H9 (cell line): ENCODE results near the gene FHIT. TPM values are rescaled to one million over a fixed set of nuclear protein-coding genes. Genes with fewer than 3 reads are reported as not detected.

Experiments used
- DNase-seq: peaks from one replicate; pipeline ENCODE4 v3.0.0-alpha.2; 2017
- H2AFZ ChIP-seq: one replicate; pipeline ENCODE4 v1.6.1; 2013; ENCODE audit warnings: mild to moderate bottlenecking, low read length, control low read depth, moderate library complexity
- H2AK5ac ChIP-seq: 2 replicates; pipeline ENCODE4 v1.6.1; 2013; ENCODE audit warnings: low read length, control low read depth, mixed read lengths; ENCODE audit not compliant: insufficient read length
- H2BK120ac ChIP-seq: one replicate; pipeline ENCODE4 v1.6.1; 2013; ENCODE audit warnings: low read depth, mild to moderate bottlenecking, low read length, control low read depth, inconsistent platforms; ENCODE audit not compliant: poor library complexity, severe bottlenecking
- H2BK12ac ChIP-seq: 2 replicates; pipeline ENCODE4 v1.6.1; 2013; ENCODE audit warnings: low read length, control low read depth, mixed read lengths, low read depth; ENCODE audit not compliant: insufficient read length
- H2BK15ac ChIP-seq: 2 replicates; pipeline ENCODE4 v1.6.1; 2013; ENCODE audit warnings: low read depth, low read length, control low read depth
- H2BK20ac ChIP-seq: one replicate; pipeline ENCODE4 v1.6.1; 2013; ENCODE audit warnings: low read depth, mild to moderate bottlenecking, low read length, control low read depth, inconsistent platforms; ENCODE audit not compliant: poor library complexity, severe bottlenecking
- H2BK5ac ChIP-seq: 2 replicates; pipeline ENCODE4 v1.6.1; 2013; ENCODE audit warnings: low read length, control low read depth, mixed read lengths; ENCODE audit not compliant: insufficient read length
- H3K14ac ChIP-seq: 2 replicates; pipeline ENCODE4 v1.6.1; 2013; ENCODE audit warnings: low read length, control low read depth; ENCODE audit not compliant: insufficient read depth
- H3K18ac ChIP-seq: 2 replicates; pipeline ENCODE4 v1.6.1; 2013; ENCODE audit warnings: low read depth, mild to moderate bottlenecking, mixed read lengths, low read length, control low read depth; ENCODE audit not compliant: insufficient read length
- H3K23ac ChIP-seq: 2 replicates; pipeline ENCODE4 v1.6.1; 2013; ENCODE audit warnings: low read length, control low read depth, mixed read lengths, low read depth; ENCODE audit not compliant: insufficient read length
- H3K23me2 ChIP-seq: 2 replicates; pipeline ENCODE4 v1.6.1; 2013; ENCODE audit warnings: low read depth, mild to moderate bottlenecking, mixed read lengths, low read length, control low read depth; ENCODE audit not compliant: insufficient read length, poor library complexity, severe bottlenecking
- H3K27ac ChIP-seq: 2 replicates; pipeline ENCODE4 v1.5.1; 2013; ENCODE audit warnings: low read length, control low read depth, mixed read lengths, low read depth; ENCODE audit not compliant: insufficient read length
- H3K27me3 ChIP-seq: 2 replicates; pipeline ENCODE4 v1.6.1; 2013; ENCODE audit warnings: low read length, control low read depth, inconsistent platforms; ENCODE audit not compliant: insufficient read depth
- H3K4ac ChIP-seq: 2 replicates; pipeline ENCODE4 v1.6.1; 2013; ENCODE audit warnings: low read depth, mild to moderate bottlenecking, control low read depth, inconsistent platforms, low read length, moderate library complexity
- H3K4me1 ChIP-seq: 2 replicates; pipeline ENCODE4 v1.6.1; 2013; ENCODE audit warnings: low read length, control low read depth, inconsistent platforms; ENCODE audit not compliant: insufficient read depth
- H3K4me2 ChIP-seq: 2 replicates; pipeline ENCODE4 v1.6.1; 2013; ENCODE audit warnings: low read length, control low read depth, mixed read lengths; ENCODE audit not compliant: insufficient read length, insufficient read depth
- H3K56ac ChIP-seq: 2 replicates; pipeline ENCODE4 v1.6.1; 2013; ENCODE audit warnings: low read depth, mild to moderate bottlenecking, mixed read lengths, low read length, control low read depth; ENCODE audit not compliant: insufficient read length
- H3K79me1 ChIP-seq: 2 replicates; pipeline ENCODE4 v1.6.1; 2013; ENCODE audit warnings: low read depth, mild to moderate bottlenecking, moderate library complexity, low read length, control low read depth, inconsistent platforms; ENCODE audit not compliant: insufficient read depth, poor library complexity, severe bottlenecking
- H3K79me2 ChIP-seq: 2 replicates; pipeline ENCODE4 v1.6.1; 2013; ENCODE audit warnings: low read length, control low read depth, inconsistent platforms; ENCODE audit not compliant: insufficient read depth
- H3K9ac ChIP-seq: 2 replicates; pipeline ENCODE4 v1.6.1; 2013; ENCODE audit warnings: low read length, control low read depth, mixed read lengths; ENCODE audit not compliant: insufficient read length; ENCODE audit errors: extremely low read depth
- H3K9me3 ChIP-seq: one replicate; pipeline ENCODE4 v1.6.1; 2013; ENCODE audit warnings: low read depth, low read length, inconsistent platforms; ENCODE audit not compliant: control insufficient read depth
- H3T11ph ChIP-seq: one replicate; pipeline ENCODE4 v1.6.1; 2013; ENCODE audit warnings: mild to moderate bottlenecking, low read length, control low read depth, inconsistent platforms
- H4K20me1 ChIP-seq: one replicate; pipeline ENCODE4 v1.6.1; 2013; ENCODE audit not compliant: control insufficient read depth, insufficient read length, insufficient read depth
- H4K5ac ChIP-seq: 2 replicates; pipeline ENCODE4 v1.6.1; 2013; ENCODE audit warnings: low read depth, mild to moderate bottlenecking, mixed read lengths, low read length, control low read depth; ENCODE audit not compliant: insufficient read length
- H4K8ac ChIP-seq: replicated peaks from 2 replicates; pipeline ENCODE4 v1.6.1; 2013; ENCODE audit warnings: low read length, control low read depth, mixed read lengths, low read depth; ENCODE audit not compliant: insufficient read length
- H4K91ac ChIP-seq: 2 replicates; pipeline ENCODE4 v1.6.1; 2013; ENCODE audit warnings: low read depth, mild to moderate bottlenecking, moderate library complexity, mixed read lengths, low read length, control low read depth; ENCODE audit not compliant: insufficient read length
- H3K27ac Mint-ChIP-seq, 3 experiments: 2 replicates in 2 of 3; 3 replicates in 1 of 3; pipeline ENCODE4 v1.8.0; 2020 to 2021; ENCODE audit warnings: mixed read lengths in 3 of 3, mild to moderate bottlenecking in 1 of 3, moderate library complexity in 1 of 3
- H3K27me3 Mint-ChIP-seq: 2 replicates; pipeline ENCODE4 v1.8.0; 2021; ENCODE audit warnings: low read depth, mild to moderate bottlenecking, moderate library complexity, mixed read lengths
- H3K36me3 Mint-ChIP-seq, 3 experiments: 2 replicates in 2 of 3; 3 replicates in 1 of 3; pipeline ENCODE4 v1.8.0; 2020 to 2021; ENCODE audit warnings: low read depth in 3 of 3, mixed read lengths in 3 of 3; ENCODE audit not compliant: insufficient read depth in 1 of 3
- H3K4me1 Mint-ChIP-seq, 2 experiments: 2 replicates each; pipeline ENCODE4 v1.8.0; 2020; ENCODE audit warnings: mixed read lengths in 2 of 2
- H3K4me3 Mint-ChIP-seq, 2 experiments: 2 replicates in 1 of 2; 3 replicates in 1 of 2; pipeline ENCODE4 v1.8.0; 2020 to 2021; ENCODE audit warnings: mild to moderate bottlenecking in 2 of 2, mixed read lengths in 2 of 2, moderate library complexity in 1 of 2
- H3K9me3 Mint-ChIP-seq, 2 experiments: 2 replicates in 1 of 2; 3 replicates in 1 of 2; pipeline ENCODE4 v1.8.0; 2020; ENCODE audit warnings: mild to moderate bottlenecking in 2 of 2, mixed read lengths in 2 of 2, moderate library complexity in 1 of 2
- WGBS: extraction: QIAGEN DNeasy Blood & Tissue Kit; methylation state at CpG from one replicate; pipeline ENCODE4 v1.1.7; 2013; ENCODE audit warnings: missing lambda C conversion rate, low lambda C conversion rate, mixed read lengths; ENCODE audit not compliant: insufficient read length; ENCODE audit errors: extremely low coverage; 5-methylcytosine and 5-hydroxymethylcytosine counted together
- total RNA-seq: library from RNA; stranded (reverse); gene quantifications from 2 replicates; pipeline ENCODE4 v1.2.1, GENCODE V29; 2021
- TF ChIP-seq, protein P1 (sequence below): fragments of 200-600 bp; sonication (generic); conservative IDR thresholded peaks from 3 replicates; pipeline ENCODE4 v1.8.0; 2021; ENCODE audit warnings: antibody characterized with exemption, mild to moderate bottlenecking

Gene FHIT
- total RNA-seq, 1 experiment from 2014 or later, result 3.0 TPM

DNA sequence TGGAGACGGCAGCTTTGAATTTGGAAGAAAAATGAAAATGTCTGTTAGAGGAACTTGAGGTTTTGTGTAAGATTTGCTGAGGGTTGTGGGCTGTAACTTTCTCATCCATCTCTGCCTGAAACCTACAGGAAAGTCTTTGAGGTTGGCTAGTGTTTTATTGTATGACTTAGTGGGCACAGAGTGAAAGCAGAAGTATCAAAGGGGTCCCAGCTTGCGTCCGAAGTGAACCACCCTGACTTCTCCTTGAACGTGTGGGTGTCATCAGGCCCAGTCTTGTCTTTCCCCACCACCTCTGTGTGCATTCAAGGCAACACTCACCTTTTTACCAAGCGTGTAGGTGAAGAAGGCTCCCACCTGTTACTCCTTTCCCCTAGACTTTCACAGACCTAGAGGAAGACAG, 1519.3 kb downstream of the FHIT start:
- Histone ChIP-seq H4K5ac (no peak overlapping the region), H3K79me1 (no peaks in the 10 kb centered on the region), H3K4me2 (no peak overlapping the region), H3K27ac (no peak overlapping the region), H3K23ac (no peak overlapping the region), H3K9me3 (no peaks in the 10 kb centered on the region), H4K8ac (no peak overlapping the region), H3K4me1 (no peaks in the 10 kb centered on the region), H3K56ac (no peak overlapping the region), H3K14ac (no peak overlapping the region), H2BK20ac (no peak overlapping the region), H2AFZ (no peak overlapping the region), H2BK5ac (no peak overlapping the region), H4K91ac (no peak overlapping the region), H3K9ac (no peak overlapping the region), H2BK120ac (no peak overlapping the region), H4K20me1 (no peaks in the 10 kb centered on the region), H3T11ph (no peak overlapping the region), H3K27me3 (no peaks in the 10 kb centered on the region), H3K18ac (no peak overlapping the region), H2BK12ac (no peak overlapping the region), H3K23me2 (no peaks in the 10 kb centered on the region), H3K79me2 (no peaks in the 10 kb centered on the region), H2BK15ac (no peak overlapping the region), H3K4ac (no peak overlapping the region), H2AK5ac (no peak overlapping the region)
- TF ChIP-seq, protein P1, sequence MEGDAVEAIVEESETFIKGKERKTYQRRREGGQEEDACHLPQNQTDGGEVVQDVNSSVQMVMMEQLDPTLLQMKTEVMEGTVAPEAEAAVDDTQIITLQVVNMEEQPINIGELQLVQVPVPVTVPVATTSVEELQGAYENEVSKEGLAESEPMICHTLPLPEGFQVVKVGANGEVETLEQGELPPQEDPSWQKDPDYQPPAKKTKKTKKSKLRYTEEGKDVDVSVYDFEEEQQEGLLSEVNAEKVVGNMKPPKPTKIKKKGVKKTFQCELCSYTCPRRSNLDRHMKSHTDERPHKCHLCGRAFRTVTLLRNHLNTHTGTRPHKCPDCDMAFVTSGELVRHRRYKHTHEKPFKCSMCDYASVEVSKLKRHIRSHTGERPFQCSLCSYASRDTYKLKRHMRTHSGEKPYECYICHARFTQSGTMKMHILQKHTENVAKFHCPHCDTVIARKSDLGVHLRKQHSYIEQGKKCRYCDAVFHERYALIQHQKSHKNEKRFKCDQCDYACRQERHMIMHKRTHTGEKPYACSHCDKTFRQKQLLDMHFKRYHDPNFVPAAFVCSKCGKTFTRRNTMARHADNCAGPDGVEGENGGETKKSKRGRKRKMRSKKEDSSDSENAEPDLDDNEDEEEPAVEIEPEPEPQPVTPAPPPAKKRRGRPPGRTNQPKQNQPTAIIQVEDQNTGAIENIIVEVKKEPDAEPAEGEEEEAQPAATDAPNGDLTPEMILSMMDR, result no peak
- WGBS, result no CpG with 5 or more reads among the region's 5 CpGs
- H3K9me3 Mint-ChIP-seq, result no peaks in the 10 kb centered on the region
- no peaks in the 10 kb centered on the region; the same call in 1 of the 2 replicates for H3K27me3 Mint-ChIP-seq
- H3K4me1 Mint-ChIP-seq, result peaks cover 5 to 9% of the 10 kb centered on the region in 2 experiments
- no peaks in the 10 kb centered on the region for H3K36me3 Mint-ChIP-seq
- DNase-seq, result no peak
- no peak overlapping the region for H3K4me3 Mint-ChIP-seq
- H3K27ac Mint-ChIP-seq, result peak overlapping the region in 1 of 3 experiments; percentile 17; a peak in 1 of 7 replicates
